DMS153 treated with DMSO at 0.1 percent for 48 hours (cell line): ENCODE data around the gene DDAH1.

Experiments used
- DNase-seq: peaks from one replicate; lab custom pipeline; 2025; ENCODE audit not compliant: unreplicated experiment; lab: John Stamatoyannopoulos, UW

The DDAH1 gene

GRCh38 chr1:85445906-85446305, 19.1 kb downstream of the DDAH1 start:
- no peak for DNase-seq

GRCh38 chr1:85444381-85444780, 20.6 kb downstream of the DDAH1 start:
- DNase-seq, result no peak

- DNase-seq, result no peak
These were observed 24.3 kb downstream of the DDAH1 start for GRCh38 chr1:85440612-85441011.

GRCh38 chr1:85438353-85438752, 26.6 kb downstream of the DDAH1 start:
- no peak for DNase-seq

DNA sequence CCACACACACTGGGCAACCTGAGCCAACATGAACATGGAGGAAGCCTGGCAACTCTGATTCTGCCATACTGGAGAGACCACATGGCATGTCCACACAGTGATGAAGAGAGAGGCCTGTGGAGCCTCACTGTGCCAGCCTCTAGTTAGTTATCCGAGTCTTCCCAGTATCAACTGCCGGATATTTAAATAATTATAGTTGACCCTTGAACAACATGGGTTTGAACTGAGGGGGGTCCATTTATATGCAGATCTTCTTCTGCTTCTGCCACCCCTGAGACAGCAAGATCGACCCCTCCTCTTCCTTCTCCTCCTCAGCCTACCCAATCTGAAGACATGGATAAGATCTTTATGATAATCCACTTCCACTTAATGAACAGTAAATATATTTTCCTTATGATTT, 27.8 kb downstream of the DDAH1 start:
- DNase-seq, result no peak

DNA sequence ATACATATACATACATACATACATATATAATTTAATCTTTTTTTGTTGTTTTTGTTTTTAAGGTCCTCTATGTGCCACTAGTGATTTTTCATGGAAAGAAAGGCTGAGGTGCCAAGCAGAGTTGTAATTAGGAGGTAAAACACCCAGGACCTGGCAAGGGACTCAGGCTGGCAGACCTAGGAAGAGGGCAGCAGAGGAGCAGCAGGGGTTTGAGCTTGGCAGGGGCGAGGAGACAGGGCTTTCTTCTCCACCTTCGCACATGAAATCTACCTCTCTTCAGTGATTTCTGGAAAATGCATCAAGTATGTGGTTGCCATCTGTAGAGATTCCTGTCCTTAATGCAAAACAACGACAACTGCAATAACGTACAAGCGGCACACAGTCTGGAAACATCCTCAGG, 31.9 kb downstream of the DDAH1 start:
- DNase-seq, result no peak

DNA sequence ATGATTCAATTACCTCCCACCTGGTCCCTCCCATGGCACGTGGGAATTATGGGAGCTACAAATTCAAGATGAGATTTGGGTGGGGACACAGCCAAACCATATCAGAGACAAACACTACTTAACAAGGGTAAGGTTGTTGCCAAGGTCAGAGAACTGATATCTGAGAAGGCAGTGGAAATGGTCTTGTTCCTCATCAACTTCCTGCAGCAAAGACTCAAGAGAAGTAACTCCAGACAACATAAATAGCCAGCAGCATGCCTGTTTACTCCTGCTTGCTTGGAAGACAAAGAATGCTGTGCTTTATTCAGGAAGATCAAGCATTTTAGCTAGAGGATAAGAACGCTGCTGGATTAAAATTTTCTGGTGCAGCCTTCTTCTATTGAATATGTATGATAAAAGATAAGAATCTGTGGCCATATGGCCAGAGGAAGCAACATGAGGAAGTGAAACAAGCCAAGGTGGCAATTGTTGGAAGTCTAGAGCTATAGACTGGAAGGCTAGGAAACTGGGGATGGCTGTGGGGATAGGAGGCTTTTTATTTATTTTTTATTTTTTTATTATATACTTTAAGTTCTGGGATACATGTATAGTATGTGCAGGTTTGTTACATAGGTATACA, 36.4 kb downstream of the DDAH1 start:
- no peak for DNase-seq

DNA sequence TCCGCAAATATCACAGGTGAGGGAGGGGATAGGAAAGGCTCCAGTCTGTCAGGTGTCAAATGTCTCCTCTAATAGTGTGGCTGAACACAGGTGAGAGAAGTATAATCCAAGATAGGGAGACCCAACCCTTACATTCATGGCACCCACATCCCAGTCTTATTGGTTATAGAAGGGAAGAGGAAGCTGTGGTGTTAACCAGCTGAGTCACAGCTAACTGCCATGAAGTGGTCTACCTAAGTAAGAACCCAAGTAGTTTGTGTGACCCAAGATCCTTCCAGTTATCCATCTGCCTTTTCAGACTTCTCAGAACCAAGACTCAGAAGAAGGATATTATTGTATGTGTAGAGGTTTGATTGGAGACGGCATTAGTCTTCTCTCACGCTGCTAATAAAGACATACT, 37.1 kb downstream of the DDAH1 start:
- DNase-seq, result no peak

DNA sequence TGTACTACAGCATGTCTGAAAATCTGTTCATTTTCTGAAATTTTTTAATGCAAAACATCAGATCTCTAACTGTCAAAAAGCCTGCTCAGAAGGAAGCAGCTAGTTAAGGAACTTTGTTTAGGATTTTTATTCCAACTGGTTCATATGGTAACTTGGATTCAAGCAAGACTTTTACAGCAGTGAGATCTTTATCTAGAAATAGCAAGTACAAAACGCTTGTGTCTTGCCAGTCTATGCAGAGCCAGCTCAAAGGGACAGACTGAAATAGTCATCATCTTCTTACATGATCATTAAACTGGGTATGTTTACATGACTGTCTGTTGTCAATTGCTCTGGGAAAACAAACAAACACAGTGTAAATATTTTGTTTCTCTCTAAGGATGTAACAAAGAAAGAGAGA, 37.6 kb downstream of the DDAH1 start:
- no peak for DNase-seq

GRCh38 chr1:85421179-85421578, 43.8 kb downstream of the DDAH1 start:
- DNase-seq, result no peak

GRCh38 chr1:85420199-85420598, 44.8 kb downstream of the DDAH1 start:
- no peak for DNase-seq

- no peak for DNase-seq
These were observed 47.1 kb downstream of the DDAH1 start for GRCh38 chr1:85417876-85418275.

GRCh38 chr1:85417017-85417416, 47.9 kb downstream of the DDAH1 start:
- DNase-seq, result no peak

- no peak for DNase-seq
These were observed 51.8 kb downstream of the DDAH1 start for GRCh38 chr1:85413169-85413568.

- DNase-seq, result no peak
These were observed 53.2 kb downstream of the DDAH1 start for GRCh38 chr1:85411567-85412305.

DNA sequence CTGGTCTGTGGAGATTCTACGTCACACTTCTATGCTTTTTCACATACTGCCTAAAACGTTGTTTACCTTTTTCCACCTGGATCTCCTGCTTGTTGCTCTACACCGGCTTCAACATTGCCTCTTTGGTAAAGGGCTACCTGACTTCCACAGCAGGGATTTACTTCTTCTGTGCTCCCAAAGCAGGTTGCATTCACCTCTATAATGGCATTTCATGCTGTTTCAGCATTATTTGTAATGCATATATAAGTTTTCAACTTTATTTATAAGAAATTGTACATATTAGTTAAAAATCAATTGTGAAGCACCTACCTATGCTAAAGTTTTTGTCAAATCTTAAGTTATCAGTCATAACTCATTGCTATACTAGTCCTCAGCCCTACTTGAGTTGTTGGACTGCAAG, 55.4 kb downstream of the DDAH1 start:
- no peak for DNase-seq

GRCh38 chr1:85407746-85408377, 57.1 kb downstream of the DDAH1 start:
- no peak for DNase-seq

DNA sequence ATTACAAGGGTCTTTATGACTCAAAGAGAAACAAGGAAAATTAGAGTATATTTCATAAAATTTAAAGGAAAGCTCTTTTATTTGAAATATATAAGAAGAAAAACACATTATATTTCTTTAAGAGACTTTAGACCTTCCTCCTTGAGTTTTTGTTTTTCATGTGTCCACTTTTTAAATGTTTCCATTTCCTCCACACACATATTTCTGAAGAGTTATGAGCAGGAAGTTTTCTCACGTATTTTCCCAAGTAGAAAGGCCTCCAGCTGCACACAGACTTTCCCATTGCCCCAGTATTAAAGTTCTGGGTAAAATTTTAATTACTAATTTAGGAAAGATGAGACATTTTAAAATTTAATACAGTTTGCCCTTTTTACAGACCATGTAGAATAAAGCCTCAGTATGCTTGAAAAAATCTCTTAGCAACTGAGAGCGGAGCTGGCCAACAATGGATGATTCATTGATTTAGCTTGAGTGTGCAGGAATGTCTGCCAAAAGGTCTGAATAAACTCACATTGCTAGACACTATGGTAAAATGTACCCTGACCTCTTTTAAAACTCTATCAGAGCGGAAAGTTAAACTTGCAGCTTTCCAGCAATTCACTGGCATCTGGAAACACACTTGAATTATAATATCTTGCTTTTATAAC, 57.9 kb downstream of the DDAH1 start:
- DNase-seq, result no peak

DNA sequence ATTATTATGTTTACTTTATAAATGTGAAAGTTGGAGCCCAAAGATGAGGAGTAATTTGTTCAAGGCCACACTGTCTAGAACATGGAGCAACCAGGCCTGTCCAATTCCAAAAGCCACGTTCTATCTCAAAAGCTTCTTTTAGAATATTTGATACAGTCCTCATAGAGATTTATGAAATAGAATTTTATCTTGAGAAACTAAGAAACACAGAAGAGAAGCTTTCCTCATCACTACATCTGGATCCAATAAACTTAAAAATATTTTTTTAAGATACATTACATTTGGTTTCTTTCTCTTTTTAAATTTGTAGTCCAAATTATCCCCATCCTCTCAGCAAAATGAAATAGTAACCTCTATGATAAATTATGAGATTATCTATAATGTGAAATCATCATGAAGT, 58.9 kb downstream of the DDAH1 start:
- DNase-seq, result no peak

DNA sequence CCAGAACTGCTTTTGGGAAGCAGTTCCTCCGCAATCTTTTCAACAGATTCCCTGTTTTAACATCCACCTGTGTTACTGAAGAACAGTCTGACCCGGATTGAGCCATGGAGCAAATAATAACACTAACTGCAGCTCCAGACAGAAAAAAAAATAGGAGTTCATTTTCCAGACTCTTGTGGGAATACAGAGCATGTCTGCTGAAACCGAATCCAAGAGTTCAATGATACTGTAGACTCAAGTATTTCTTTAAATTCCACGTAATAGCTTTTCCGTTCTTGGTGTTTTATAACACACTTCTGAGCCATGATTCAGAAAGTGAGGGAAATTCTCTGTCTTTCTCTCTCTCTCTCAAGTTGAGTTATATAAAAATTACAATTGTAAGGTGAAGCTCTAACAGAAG, 60.6 kb downstream of the DDAH1 start:
- DNase-seq, result no peak

- DNase-seq, result no peak
These were observed 66.4 kb downstream of the DDAH1 start for GRCh38 chr1:85398391-85399064.
